Brain microvascular endothelial cell (primary cell): Measurements from ENCODE around the gene MTCL1.
A peak's percentile ranks its signal among the peaks of the same experiment; 100 is the strongest.

Experiments
- DNase-seq: peaks from one replicate; pipeline ENCODE4 v3.0.0-alpha.2; 2020
- H3K27ac ChIP-seq: fragments of 250-450 bp; sonication (Bioruptor Pico); 2 replicates; pipeline ENCODE4 v1.5.1; 2020; ENCODE audit warnings: mild to moderate bottlenecking, moderate library complexity
- H3K27me3 ChIP-seq: fragments of 250-450 bp; sonication (Bioruptor Pico); replicated peaks from 2 replicates; pipeline ENCODE4 v1.5.1; 2020; ENCODE audit warnings: mild to moderate bottlenecking
- H3K36me3 ChIP-seq: fragments of 250-450 bp; sonication (Bioruptor Pico); replicated peaks from 2 replicates; pipeline ENCODE4 v1.5.1; 2020; ENCODE audit warnings: mild to moderate bottlenecking
- H3K4me3 ChIP-seq: 2 replicates; pipeline ENCODE4 v1.5.1; 2011; ENCODE audit warnings: low read depth, mild to moderate bottlenecking, control low read depth, low read length, moderate library complexity
- CTCF ChIP-seq: IDR thresholded peaks from 2 replicates; pipeline ENCODE4 v1.5.1; 2011; ENCODE audit warnings: low read depth, mild to moderate bottlenecking, moderate library complexity, low read length, control low read depth, inconsistent platforms; ENCODE audit errors: missing control alignments
- in situ Hi-C: cut with HindIII; loops from 2 replicates; pipeline ENCODE4 v1.10.0; 2017; ENCODE audit warnings: low sequenced_read_pairs, low pct_ligation_motif_present

The MTCL1 gene

GRCh38 chr18:8800876-8801262, 95.5 kb downstream of the MTCL1 start:
- Histone ChIP-seq H3K4me3 (no peak overlapping the region), H3K27ac (peak overlapping the region; percentile 99), H3K36me3 (peaks cover 9% of the 10 kb centered on the region), H3K27me3 (no peaks in the 10 kb centered on the region)
- TF ChIP-seq CTCF = no peak
- no peak for DNase-seq
- in situ Hi-C loops = no loop called here

- TF ChIP-seq CTCF = no peak
- peak overlapping the region; percentile 99 for H3K27ac ChIP-seq
- in situ Hi-C loops = no loop called here
- no peaks in the 10 kb centered on the region for H3K27me3 ChIP-seq
- peaks cover 6% of the 10 kb centered on the region for H3K36me3 ChIP-seq
- H3K4me3 ChIP-seq = no peak overlapping the region
- peak; percentile 85 for DNase-seq
Measured at GRCh38 chr18:8801263-8801901, 96.0 kb downstream of the MTCL1 start.

GRCh38 chr18:8802017-8802672, 96.8 kb downstream of the MTCL1 start:
- in situ Hi-C loops = no loop called here
- H3K27ac ChIP-seq = peak overlapping the region; percentile 99
- H3K36me3 ChIP-seq = peaks cover 9% of the 10 kb centered on the region
- no peak overlapping the region for H3K4me3 ChIP-seq
- DNase-seq = no peak
- H3K27me3 ChIP-seq = no peaks in the 10 kb centered on the region
- no peak for TF ChIP-seq CTCF

- no peak overlapping the region for H3K27ac ChIP-seq
- peaks cover 14% of the 10 kb centered on the region for H3K36me3 ChIP-seq
- no peak overlapping the region for H3K4me3 ChIP-seq
- in situ Hi-C loops = no loop called here
- no peaks in the 10 kb centered on the region for H3K27me3 ChIP-seq
- TF ChIP-seq CTCF = no peak
- DNase-seq = no peak
Measured at GRCh38 chr18:8803063-8803795, 97.9 kb downstream of the MTCL1 start.

GRCh38 chr18:8803957-8804356, 98.6 kb downstream of the MTCL1 start:
- in situ Hi-C loops = no loop called here
- DNase-seq = no peak
- no peak overlapping the region for H3K27ac ChIP-seq
- no peak overlapping the region for H3K4me3 ChIP-seq
- TF ChIP-seq CTCF = no peak
- H3K36me3 ChIP-seq = peaks cover 17% of the 10 kb centered on the region
- H3K27me3 ChIP-seq = no peaks in the 10 kb centered on the region
